Measurements from ENCODE around the gene MINAR1. TPM values are rescaled to one million over a fixed set of nuclear protein-coding genes. Genes with fewer than 3 reads are reported as not detected.

MINAR1 gene, protein sequence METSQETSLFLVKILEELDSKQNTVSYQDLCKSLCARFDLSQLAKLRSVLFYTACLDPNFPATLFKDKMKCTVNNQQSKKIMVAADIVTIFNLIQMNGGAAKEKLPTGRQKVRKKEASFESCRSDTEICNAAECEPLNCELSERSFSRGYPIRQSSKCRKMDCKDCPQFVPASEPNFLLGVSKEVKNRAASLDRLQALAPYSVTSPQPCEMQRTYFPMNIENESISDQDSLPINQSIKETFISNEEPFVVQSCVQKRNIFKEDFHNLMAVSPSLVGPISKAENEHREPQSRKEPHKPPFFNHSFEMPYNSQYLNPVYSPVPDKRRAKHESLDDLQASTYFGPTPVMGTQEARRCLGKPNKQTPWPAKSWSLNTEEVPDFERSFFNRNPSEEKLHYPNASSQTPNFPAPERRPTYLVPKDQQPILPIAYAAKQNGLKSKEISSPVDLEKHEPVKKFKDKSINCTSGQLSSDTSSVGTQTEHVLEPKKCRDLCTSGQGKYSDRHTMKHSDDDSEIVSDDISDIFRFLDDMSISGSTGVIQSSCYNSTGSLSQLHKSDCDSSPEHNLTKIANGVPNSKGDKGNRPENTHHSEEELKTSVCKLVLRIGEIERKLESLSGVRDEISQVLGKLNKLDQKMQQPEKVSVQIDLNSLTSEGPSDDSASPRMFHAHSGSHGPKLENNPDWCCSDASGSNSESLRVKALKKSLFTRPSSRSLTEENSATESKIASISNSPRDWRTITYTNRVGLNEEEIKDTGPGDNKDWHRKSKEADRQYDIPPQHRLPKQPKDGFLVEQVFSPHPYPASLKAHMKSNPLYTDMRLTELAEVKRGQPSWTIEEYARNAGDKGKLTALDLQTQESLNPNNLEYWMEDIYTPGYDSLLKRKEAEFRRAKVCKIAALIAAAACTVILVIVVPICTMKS
- 0.43 to 0.66 TPM (median 0.55 TPM) in 5 replicates for total RNA-seq (2022; extraction: Qiagen RNA extraction)

DNA sequence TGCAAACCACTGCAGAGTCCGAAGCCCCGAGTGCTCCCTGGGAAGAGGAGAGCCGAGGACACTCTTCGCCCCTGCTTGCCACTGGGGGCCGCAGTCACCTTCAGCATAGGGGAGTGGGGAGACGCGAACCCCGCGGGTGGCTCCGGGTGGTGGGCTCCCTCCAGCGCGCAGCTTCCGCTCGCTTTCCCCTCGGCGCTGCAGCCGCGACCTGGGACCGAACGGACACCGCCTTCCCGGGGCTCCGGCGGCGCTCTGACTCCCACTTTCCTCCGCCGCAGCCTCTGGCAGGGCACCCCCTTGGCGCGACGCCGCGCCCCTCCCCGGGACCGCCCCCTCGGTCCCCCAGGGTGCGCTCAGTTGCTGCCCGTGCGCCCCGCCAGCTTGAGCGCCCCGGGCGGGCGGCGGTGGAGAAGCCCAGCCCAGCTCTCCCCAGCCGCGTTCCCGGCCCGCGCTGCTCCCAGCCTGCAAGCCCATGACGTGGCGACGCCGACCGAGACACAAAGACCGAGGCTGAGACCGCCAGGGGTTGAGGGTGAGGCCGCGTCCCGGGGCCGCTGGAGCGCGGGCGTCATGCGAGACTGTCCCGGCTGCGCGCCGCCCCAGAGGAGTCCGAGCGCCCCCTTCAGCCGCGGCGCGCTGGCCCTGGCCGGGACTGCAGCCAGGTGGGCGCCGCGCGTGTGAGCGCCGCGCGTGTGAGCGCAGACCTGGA is at the start of gene MINAR1:
Gene MINAR1, plus strand, starts transcription at position 701 of the 709 bp plus-strand sequence. CDS start 23,812 bp downstream, outside the sequence.

Other genes with a start within 250 kb of the MINAR1 start
- gene ANKRD34C, start 149.6 kb upstream of the MINAR1 start, total RNA-seq (2022; extraction: Qiagen RNA extraction), result not detected in 5 replicates
- 152 to 201 TPM (median 198 TPM) in 5 replicates for gene TMED3, start 121.2 kb upstream of the MINAR1 start, total RNA-seq (2022; extraction: Qiagen RNA extraction)